ENCODE measurements around the gene TOX2.

Gene TOX2

DNA sequence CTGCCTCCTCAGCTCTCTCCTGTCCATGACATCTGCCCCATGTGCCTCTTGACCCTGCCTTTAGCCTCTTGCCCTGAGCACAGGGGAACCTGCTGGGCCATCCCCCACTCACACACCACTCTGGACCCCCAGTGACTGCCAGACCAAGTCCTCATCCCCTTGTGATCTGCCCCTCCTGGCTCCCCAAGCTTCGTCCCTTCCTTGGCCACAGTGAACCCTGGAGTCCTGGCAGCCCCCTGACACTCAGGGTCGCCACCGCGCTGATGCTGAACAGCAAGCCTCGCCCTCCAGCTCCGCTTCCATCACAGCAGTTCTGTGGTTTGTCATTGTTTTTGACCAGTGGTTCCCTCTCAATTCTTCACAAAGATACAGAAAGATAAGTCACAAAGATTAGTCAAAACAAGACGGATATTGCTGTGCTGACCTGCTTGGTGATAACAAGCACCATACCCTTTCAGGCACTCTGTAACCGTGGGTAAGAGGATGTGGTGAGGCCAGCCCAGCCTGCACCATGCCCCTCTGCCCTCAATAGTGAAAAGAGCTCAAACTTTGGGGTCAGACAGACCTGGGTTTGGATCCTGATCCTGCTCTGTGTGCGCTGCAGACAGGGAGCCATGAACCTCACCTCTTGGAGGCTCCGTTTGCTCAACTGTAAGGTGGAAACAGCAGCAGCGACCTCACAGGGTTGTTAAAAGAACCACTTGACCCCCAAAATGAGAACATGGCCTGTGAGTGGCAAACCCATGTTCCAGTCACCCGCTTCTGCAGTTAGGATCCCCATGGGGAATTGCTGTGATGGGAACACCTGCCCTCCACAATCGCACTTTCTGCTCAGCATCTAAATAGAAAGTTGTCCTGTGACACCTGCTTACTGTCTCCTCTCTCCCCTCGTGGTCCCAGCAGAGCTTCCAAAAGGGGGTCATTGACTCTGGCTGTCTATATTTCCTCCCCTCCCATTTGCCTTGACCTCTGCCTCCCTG is 114.5 kb downstream of the TOX2 start:
- peaks cover 15% of the 10 kb centered on the region for H3K4me1 ChIP-seq (ENCODE audit: control insufficient read depth, insufficient read depth, low read length, poor library complexity, severe bottlenecking)
- no peaks in the 10 kb centered on the region for H3K9me3 ChIP-seq (ENCODE audit: control insufficient read depth, low read length)
- H3K27ac ChIP-seq (ENCODE audit: insufficient read depth, low read length, poor library complexity, severe bottlenecking): no peak overlapping the region
- no peaks in the 10 kb centered on the region for H3K36me3 ChIP-seq (ENCODE audit: control insufficient read depth, insufficient read depth, low read length)
- no peak for DNase-seq
- H3K4me3 ChIP-seq (ENCODE audit: insufficient read depth, low read depth, low read length, poor library complexity, severe bottlenecking): no peak overlapping the region
- peaks cover 3% of the 10 kb centered on the region for H3K27me3 ChIP-seq (replicated peaks; ENCODE audit: control insufficient read depth, insufficient read depth, low read length, poor library complexity, severe bottlenecking)

- peaks cover 15% of the 10 kb centered on the region for H3K4me1 ChIP-seq (ENCODE audit: control insufficient read depth, insufficient read depth, low read length, poor library complexity, severe bottlenecking)
- DNase-seq: no peak
- H3K27me3 ChIP-seq (replicated peaks; ENCODE audit: control insufficient read depth, insufficient read depth, low read length, poor library complexity, severe bottlenecking): peaks cover 3% of the 10 kb centered on the region
- no peaks in the 10 kb centered on the region for H3K36me3 ChIP-seq (ENCODE audit: control insufficient read depth, insufficient read depth, low read length)
- H3K9me3 ChIP-seq (ENCODE audit: control insufficient read depth, low read length): no peaks in the 10 kb centered on the region
- H3K27ac ChIP-seq (ENCODE audit: insufficient read depth, low read length, poor library complexity, severe bottlenecking): no peak overlapping the region
- no peak overlapping the region for H3K4me3 ChIP-seq (ENCODE audit: insufficient read depth, low read depth, low read length, poor library complexity, severe bottlenecking)
Measured at GRCh38 chr20:44029848-44030230, 115.2 kb downstream of the TOX2 start.

- no peaks in the 10 kb centered on the region for H3K36me3 ChIP-seq (ENCODE audit: control insufficient read depth, insufficient read depth, low read length)
- no peaks in the 10 kb centered on the region for H3K9me3 ChIP-seq (ENCODE audit: control insufficient read depth, low read length)
- no peak overlapping the region for H3K27ac ChIP-seq (ENCODE audit: insufficient read depth, low read length, poor library complexity, severe bottlenecking)
- peaks cover 15% of the 10 kb centered on the region for H3K4me1 ChIP-seq (ENCODE audit: control insufficient read depth, insufficient read depth, low read length, poor library complexity, severe bottlenecking)
- no peak overlapping the region for H3K4me3 ChIP-seq (ENCODE audit: insufficient read depth, low read depth, low read length, poor library complexity, severe bottlenecking)
- peaks cover 3% of the 10 kb centered on the region for H3K27me3 ChIP-seq (replicated peaks; ENCODE audit: control insufficient read depth, insufficient read depth, low read length, poor library complexity, severe bottlenecking)
- no peak for DNase-seq
Measured at GRCh38 chr20:44030394-44030793, 115.7 kb downstream of the TOX2 start.

DNA sequence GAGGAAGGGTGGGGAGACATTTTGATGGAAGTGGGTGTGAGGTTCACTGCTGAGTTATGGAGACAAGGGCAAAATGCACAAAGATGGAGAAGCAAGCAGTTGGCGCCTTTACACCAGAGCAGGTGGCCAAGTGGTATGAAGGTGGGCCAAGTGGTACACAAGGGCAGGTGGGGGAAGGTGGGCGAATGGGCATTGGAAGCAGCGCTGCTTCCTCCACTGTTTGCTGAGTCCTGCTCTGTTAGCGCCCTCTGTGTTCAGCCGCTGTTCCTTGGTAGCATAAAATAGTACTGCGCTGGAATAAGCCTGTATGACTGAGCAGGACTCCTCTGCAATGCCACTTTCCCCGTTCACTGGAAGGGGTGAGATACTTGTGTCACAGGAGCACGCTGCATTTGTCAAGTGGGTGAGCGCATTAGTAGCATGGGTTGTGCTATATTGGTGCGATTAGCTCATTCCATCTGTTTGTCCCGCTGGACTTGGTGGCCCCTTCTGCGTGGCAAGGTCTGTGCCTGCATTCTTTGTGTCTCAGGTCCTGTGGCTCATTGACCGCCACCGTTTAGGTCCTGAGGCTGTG is 116.4 kb downstream of the TOX2 start:
- Histone ChIP-seq H3K27me3 (replicated peaks; ENCODE audit: control insufficient read depth, insufficient read depth, low read length, poor library complexity, severe bottlenecking) (no peaks in the 10 kb centered on the region), H3K4me1 (ENCODE audit: control insufficient read depth, insufficient read depth, low read length, poor library complexity, severe bottlenecking) (peaks cover 15% of the 10 kb centered on the region), H3K4me3 (ENCODE audit: insufficient read depth, low read depth, low read length, poor library complexity, severe bottlenecking) (no peak overlapping the region), H3K27ac (ENCODE audit: insufficient read depth, low read length, poor library complexity, severe bottlenecking) (no peak overlapping the region), H3K36me3 (ENCODE audit: control insufficient read depth, insufficient read depth, low read length) (no peaks in the 10 kb centered on the region), H3K9me3 (ENCODE audit: control insufficient read depth, low read length) (no peaks in the 10 kb centered on the region)
- DNase-seq: no peak

GRCh38 chr20:44031781-44032582 is 117.3 kb downstream of the TOX2 start:
- DNase-seq: no peak
- no peaks in the 10 kb centered on the region for H3K9me3 ChIP-seq (ENCODE audit: control insufficient read depth, low read length)
- peaks cover 15% of the 10 kb centered on the region for H3K4me1 ChIP-seq (ENCODE audit: control insufficient read depth, insufficient read depth, low read length, poor library complexity, severe bottlenecking)
- H3K27me3 ChIP-seq (replicated peaks; ENCODE audit: control insufficient read depth, insufficient read depth, low read length, poor library complexity, severe bottlenecking): no peaks in the 10 kb centered on the region
- H3K4me3 ChIP-seq (ENCODE audit: insufficient read depth, low read depth, low read length, poor library complexity, severe bottlenecking): no peak overlapping the region
- H3K36me3 ChIP-seq (ENCODE audit: control insufficient read depth, insufficient read depth, low read length): no peaks in the 10 kb centered on the region
- no peak overlapping the region for H3K27ac ChIP-seq (ENCODE audit: insufficient read depth, low read length, poor library complexity, severe bottlenecking)

GRCh38 chr20:44032583-44033331 is 118.1 kb downstream of the TOX2 start:
- Histone ChIP-seq H3K27ac (ENCODE audit: insufficient read depth, low read length, poor library complexity, severe bottlenecking) (no peak overlapping the region), H3K27me3 (replicated peaks; ENCODE audit: control insufficient read depth, insufficient read depth, low read length, poor library complexity, severe bottlenecking) (no peaks in the 10 kb centered on the region), H3K4me3 (ENCODE audit: insufficient read depth, low read depth, low read length, poor library complexity, severe bottlenecking) (no peak overlapping the region), H3K36me3 (ENCODE audit: control insufficient read depth, insufficient read depth, low read length) (no peaks in the 10 kb centered on the region), H3K9me3 (ENCODE audit: control insufficient read depth, low read length) (no peaks in the 10 kb centered on the region), H3K4me1 (ENCODE audit: control insufficient read depth, insufficient read depth, low read length, poor library complexity, severe bottlenecking) (peaks cover 15% of the 10 kb centered on the region)
- no peak for DNase-seq

GRCh38 chr20:44033344-44033743 is 118.7 kb downstream of the TOX2 start:
- DNase-seq: no peak
- H3K36me3 ChIP-seq (ENCODE audit: control insufficient read depth, insufficient read depth, low read length): no peaks in the 10 kb centered on the region
- H3K9me3 ChIP-seq (ENCODE audit: control insufficient read depth, low read length): no peaks in the 10 kb centered on the region
- no peak overlapping the region for H3K27ac ChIP-seq (ENCODE audit: insufficient read depth, low read length, poor library complexity, severe bottlenecking)
- H3K4me1 ChIP-seq (ENCODE audit: control insufficient read depth, insufficient read depth, low read length, poor library complexity, severe bottlenecking): peaks cover 14% of the 10 kb centered on the region
- no peak overlapping the region for H3K4me3 ChIP-seq (ENCODE audit: insufficient read depth, low read depth, low read length, poor library complexity, severe bottlenecking)
- H3K27me3 ChIP-seq (replicated peaks; ENCODE audit: control insufficient read depth, insufficient read depth, low read length, poor library complexity, severe bottlenecking): no peaks in the 10 kb centered on the region

DNA sequence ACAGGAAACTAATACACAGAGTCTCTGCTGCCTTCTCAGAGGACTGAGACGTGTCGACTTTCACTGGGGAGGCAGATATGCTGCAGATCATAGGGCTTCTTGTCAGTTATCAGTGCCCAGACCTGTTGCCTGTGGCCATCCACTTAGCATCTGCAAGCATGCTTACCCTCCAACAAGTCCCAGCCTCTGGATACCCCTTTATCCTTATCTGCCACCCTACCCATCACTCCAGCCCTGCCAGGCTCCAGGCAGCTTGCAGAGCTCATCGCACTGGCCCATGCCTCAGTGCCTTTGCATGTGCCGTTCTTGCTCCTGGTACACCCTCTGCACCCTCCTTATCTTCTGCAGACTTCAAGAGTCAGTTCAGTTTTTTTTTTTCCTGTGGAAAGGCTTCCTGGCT is 119.2 kb downstream of the TOX2 start:
- Histone ChIP-seq H3K4me3 (ENCODE audit: insufficient read depth, low read depth, low read length, poor library complexity, severe bottlenecking) (no peak overlapping the region), H3K4me1 (ENCODE audit: control insufficient read depth, insufficient read depth, low read length, poor library complexity, severe bottlenecking) (peaks cover 9% of the 10 kb centered on the region), H3K9me3 (ENCODE audit: control insufficient read depth, low read length) (no peaks in the 10 kb centered on the region), H3K36me3 (ENCODE audit: control insufficient read depth, insufficient read depth, low read length) (no peaks in the 10 kb centered on the region), H3K27ac (ENCODE audit: insufficient read depth, low read length, poor library complexity, severe bottlenecking) (no peak overlapping the region), H3K27me3 (replicated peaks; ENCODE audit: control insufficient read depth, insufficient read depth, low read length, poor library complexity, severe bottlenecking) (no peaks in the 10 kb centered on the region)
- DNase-seq: no peak

DNA sequence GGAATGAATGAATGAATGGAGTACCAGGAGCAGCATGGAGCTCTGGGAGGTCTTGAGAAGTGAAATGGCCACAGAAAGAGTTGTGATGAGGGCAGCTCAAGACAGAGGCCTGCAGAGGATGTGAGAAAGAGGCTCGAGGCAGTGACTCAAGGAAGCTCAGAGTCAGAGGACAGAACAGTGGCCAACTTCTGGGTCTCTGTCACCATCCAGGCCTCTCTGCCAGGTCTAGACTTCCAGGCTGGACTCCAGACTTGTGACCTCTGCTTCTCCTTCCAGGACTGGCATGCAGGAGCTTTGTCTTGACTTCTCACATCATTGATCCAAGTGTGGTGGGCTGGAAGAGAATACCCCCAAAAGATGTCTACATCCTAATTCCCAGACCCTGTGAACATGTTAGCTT is 119.8 kb downstream of the TOX2 start:
- Histone ChIP-seq H3K27ac (ENCODE audit: insufficient read depth, low read length, poor library complexity, severe bottlenecking) (no peak overlapping the region), H3K27me3 (replicated peaks; ENCODE audit: control insufficient read depth, insufficient read depth, low read length, poor library complexity, severe bottlenecking) (no peaks in the 10 kb centered on the region), H3K4me3 (ENCODE audit: insufficient read depth, low read depth, low read length, poor library complexity, severe bottlenecking) (no peak overlapping the region), H3K9me3 (ENCODE audit: control insufficient read depth, low read length) (no peaks in the 10 kb centered on the region), H3K36me3 (ENCODE audit: control insufficient read depth, insufficient read depth, low read length) (no peaks in the 10 kb centered on the region), H3K4me1 (ENCODE audit: control insufficient read depth, insufficient read depth, low read length, poor library complexity, severe bottlenecking) (peaks cover 4% of the 10 kb centered on the region)
- DNase-seq: no peak
